Neural cell (in vitro differentiated cells): Measurements from ENCODE around the gene KLHL35. TPM values are rescaled to one million over a fixed set of nuclear protein-coding genes. Genes with fewer than 3 reads are reported as not detected.
"Not testable (repeated sequence)": the region's sequence is repeated elsewhere in the genome, so short reads cannot be mapped to it uniquely, and the experiment has no call there.

ENCODE experiments used
- H2AFZ ChIP-seq: fragments of 200-600, 300-800 bp; sonication (generic), shearing (Covaris generic); 2 replicates; pipeline ENCODE4 v1.6.0; 2014; ENCODE audit warnings: low read depth, mild to moderate bottlenecking, antibody characterized with exemption, low read length, moderate library complexity
- H3F3A ChIP-seq: fragments of 200-600 bp; shearing (Covaris generic); 2 replicates; pipeline ENCODE4 v1.6.1; 2016; ENCODE audit warnings: mild to moderate bottlenecking, moderate library complexity, mixed read lengths, antibody characterized with exemption, low read length; ENCODE audit not compliant: insufficient read depth, poor library complexity, severe bottlenecking
- H3K27ac ChIP-seq: fragments of 200-600, 300-800 bp; sonication (generic), shearing (Covaris generic); 2 replicates; pipeline ENCODE4 v1.5.1; 2014; ENCODE audit warnings: mild to moderate bottlenecking, low read length, moderate library complexity
- H3K27me3 ChIP-seq: fragments of 300-800, 200-600 bp; sonication (generic), shearing (Covaris generic); 2 replicates; pipeline ENCODE4 v1.6.0; 2014; ENCODE audit warnings: mild to moderate bottlenecking, low read depth, low read length, moderate library complexity; ENCODE audit not compliant: insufficient read depth
- H3K36me3 ChIP-seq: fragments of 300-800, 200-600 bp; sonication (generic), shearing (Covaris generic); 2 replicates; pipeline ENCODE4 v1.5.1; 2014; ENCODE audit warnings: mild to moderate bottlenecking, antibody characterized with exemption, low read length, moderate library complexity; ENCODE audit not compliant: insufficient read depth
- H3K4me2 ChIP-seq: fragments of 300-800, 200-600 bp; sonication (generic), shearing (Covaris generic); 2 replicates; pipeline ENCODE4 v1.6.0; 2014; ENCODE audit warnings: mild to moderate bottlenecking, low read length
- H3K4me3 ChIP-seq: fragments of 300-800, 200-600 bp; sonication (generic), shearing (Covaris generic); 2 replicates; pipeline ENCODE4 v1.5.1; 2014; ENCODE audit warnings: mild to moderate bottlenecking, low read length, moderate library complexity
- H3K79me2 ChIP-seq: fragments of 200-600 bp; shearing (Covaris generic); replicated peaks from 2 replicates; pipeline ENCODE4 v1.6.0; 2014; ENCODE audit warnings: mild to moderate bottlenecking, low read length, moderate library complexity; ENCODE audit not compliant: insufficient read depth
- H3K9ac ChIP-seq: fragments of 300-800, 200-600 bp; sonication (generic), shearing (Covaris generic); 2 replicates; pipeline ENCODE4 v1.6.1; 2016; ENCODE audit warnings: mild to moderate bottlenecking, low read length, mixed read lengths
- H3K9me2 ChIP-seq: fragments of 200-600 bp; shearing (Covaris generic); 2 replicates; pipeline ENCODE4 v1.6.1; 2016; ENCODE audit warnings: mild to moderate bottlenecking, low read length, mixed read lengths; ENCODE audit not compliant: insufficient read depth
- H3K9me3 ChIP-seq: fragments of 200-600, 300-800 bp; sonication (generic), shearing (Covaris generic); 2 replicates; pipeline ENCODE4 v1.6.1; 2016; ENCODE audit warnings: mild to moderate bottlenecking, mixed run types, low read length, moderate library complexity, mixed read lengths
- H4K20me1 ChIP-seq: fragments of 200-600 bp; shearing (Covaris generic); 2 replicates; pipeline ENCODE4 v1.6.1; 2016; ENCODE audit warnings: mild to moderate bottlenecking, mixed run types; ENCODE audit not compliant: insufficient read depth
- CTCF ChIP-seq: fragments of 450-650 bp; IDR thresholded peaks from 2 replicates; pipeline ENCODE4 v1.5.1; 2014; ENCODE audit warnings: antibody characterized with exemption, mild to moderate bottlenecking, moderate library complexity; ENCODE audit not compliant: poor library complexity, severe bottlenecking
- EP300 ChIP-seq: fragments of 450-650 bp; conservative IDR thresholded peaks from 2 replicates; pipeline ENCODE4 v1.6.1; 2014; ENCODE audit warnings: antibody characterized with exemption, mild to moderate bottlenecking, moderate library complexity; ENCODE audit not compliant: poor library complexity, severe bottlenecking
- EZH2 ChIP-seq: fragments of 200-600, 300-800 bp; shearing (Covaris generic), sonication (generic); IDR thresholded peaks from 2 replicates; pipeline ENCODE4 v1.6.1; 2014; ENCODE audit warnings: antibody characterized with exemption, low read length, borderline replicate concordance, mild to moderate bottlenecking; ENCODE audit not compliant: insufficient read depth, poor library complexity, severe bottlenecking
- MXI1 ChIP-seq: fragments of 450-650 bp; conservative IDR thresholded peaks from 2 replicates; pipeline ENCODE4 v1.6.1; 2014; ENCODE audit warnings: antibody characterized with exemption, mild to moderate bottlenecking; ENCODE audit not compliant: poor library complexity, severe bottlenecking
- POLR2AphosphoS5 ChIP-seq: IDR thresholded peaks from 2 replicates; pipeline ENCODE4 v1.6.1; 2012
- RAD21 ChIP-seq: fragments of 450-650 bp; conservative IDR thresholded peaks from 2 replicates; pipeline ENCODE4 v1.6.1; 2014; ENCODE audit warnings: antibody characterized with exemption, mild to moderate bottlenecking, moderate library complexity
- REST ChIP-seq: IDR thresholded peaks from 2 replicates; pipeline ENCODE4 v1.6.1; 2012; ENCODE audit warnings: borderline replicate concordance
- SMC3 ChIP-seq: fragments of 450-650 bp; conservative IDR thresholded peaks from 2 replicates; pipeline ENCODE4 v1.6.1; 2014; ENCODE audit warnings: antibody characterized with exemption, mild to moderate bottlenecking, moderate library complexity; ENCODE audit not compliant: poor library complexity
- TAF1 ChIP-seq: IDR thresholded peaks from 2 replicates; pipeline ENCODE4 v1.6.1; 2012; ENCODE audit warnings: low read depth
- polyA plus RNA-seq: library from polyadenylated mRNA; depleted of rRNA; stranded (reverse); fragments of >200 nt; gene quantifications from 2 replicates; pipeline ENCODE4 v1.2.3, GENCODE V29; 2014

Gene KLHL35
- polyA plus RNA-seq, 1 donor from 2014 or later, result 17.0 TPM

- Histone ChIP-seq H3F3A (no peaks in the 10 kb centered on the region), H3K36me3 (peaks cover 9% of the 10 kb centered on the region), H4K20me1 (no peaks in the 10 kb centered on the region), H3K9me3 (no peaks in the 10 kb centered on the region), H3K9ac (no peak overlapping the region), H3K27ac (no peak overlapping the region), H2AFZ (no peak overlapping the region), H3K4me2 (no peak overlapping the region), H3K9me2 (no peaks in the 10 kb centered on the region), H3K27me3 (no peaks in the 10 kb centered on the region), H3K79me2 (no peaks in the 10 kb centered on the region), H3K4me3 (no peak overlapping the region)
- TF ChIP-seq POLR2AphosphoS5 (no peak), SMC3 (no peak), MXI1 (no peak), CTCF (no peak), TAF1 (no peak), REST (no peak), RAD21 (no peak), EZH2 (no peak), EP300 (no peak)
Observed at GRCh38 chr11:75413864-75414263, 19.1 kb downstream of the KLHL35 start.

- not testable (repeated sequence) for H3K27me3 ChIP-seq, H3K4me3 ChIP-seq, H4K20me1 ChIP-seq, H3K36me3 ChIP-seq, H3K9me3 ChIP-seq, H3K79me2 ChIP-seq, H2AFZ ChIP-seq, H3F3A ChIP-seq, H3K9me2 ChIP-seq, H3K4me2 ChIP-seq, H3K9ac ChIP-seq, H3K27ac ChIP-seq
Observed at GRCh38 chr11:75413146-75413545, 19.9 kb downstream of the KLHL35 start.

- not testable (repeated sequence) for H3K79me2 ChIP-seq, H3K4me3 ChIP-seq, H3K27me3 ChIP-seq, H3K36me3 ChIP-seq, H3K9me3 ChIP-seq, H3K27ac ChIP-seq, H2AFZ ChIP-seq, H3K9ac ChIP-seq, H3F3A ChIP-seq, H4K20me1 ChIP-seq, H3K9me2 ChIP-seq, H3K4me2 ChIP-seq
Observed at GRCh38 chr11:75409971-75410370, 23.0 kb downstream of the KLHL35 start.
